OCI-LY7 (cell line): ENCODE data around the gene GPRIN2. TPM values are rescaled to one million over a fixed set of nuclear protein-coding genes. Genes with fewer than 3 reads are reported as not detected.

ENCODE experiments used
- BruUV-seq: library from RNA; stranded (reverse); fragments of 400-500 nt; replicated peaks from 2 replicates; lab custom pipeline; 2021; lab: Mats Ljungman, UMichigan
- CTCF ChIA-PET: fragments of 300-600 bp; sonication (Branson Sonifier 250); formaldehyde crosslinking; loops from one replicate; lab custom pipeline; 2022; ENCODE audit warnings: antibody characterized with exemption; ENCODE audit not compliant: unreplicated experiment; lab: Charles Lee
- POLR2A ChIA-PET: fragments of 300-600 bp; sonication (Branson Sonifier 250); formaldehyde crosslinking; loops from one replicate; lab custom pipeline; 2022; ENCODE audit warnings: antibody characterized with exemption; lab: Charles Lee
- DNase-seq: peaks from one replicate; pipeline ENCODE4 v3.0.0-alpha.2; 2015; ENCODE audit warnings: low spot score
- H2AFZ ChIP-seq: fragments of 200-600 bp; sonication (generic), shearing (Covaris generic); 2 replicates; pipeline ENCODE4 v1.6.1; 2014; ENCODE audit warnings: mild to moderate bottlenecking, antibody characterized with exemption, low read length, moderate library complexity
- H3K27ac ChIP-seq: fragments of 200-600 bp; sonication (generic); 2 replicates; pipeline ENCODE4 v1.5.1; 2014; ENCODE audit warnings: mixed run types, low read depth, mild to moderate bottlenecking, moderate library complexity, low read length, inconsistent platforms; ENCODE audit not compliant: poor library complexity, severe bottlenecking
- H3K36me3 ChIP-seq: fragments of 200-600 bp; sonication (generic); 2 replicates; pipeline ENCODE4 v1.6.1; 2014; ENCODE audit warnings: mild to moderate bottlenecking, antibody characterized with exemption, low read length, moderate library complexity, mixed read lengths; ENCODE audit not compliant: insufficient read depth
- H3K4me1 ChIP-seq: fragments of 200-600 bp; sonication (generic); 2 replicates; pipeline ENCODE4 v1.5.1; 2014; ENCODE audit warnings: mild to moderate bottlenecking, low read length; ENCODE audit not compliant: insufficient read depth, poor library complexity, severe bottlenecking
- H3K4me2 ChIP-seq: fragments of 200-600 bp; sonication (generic); 2 replicates; pipeline ENCODE4 v1.6.1; 2014; ENCODE audit warnings: mild to moderate bottlenecking, low read length
- H3K4me3 ChIP-seq: fragments of 200-600 bp; sonication (generic); 2 replicates; pipeline ENCODE4 v1.5.1; 2014; ENCODE audit warnings: mild to moderate bottlenecking, low read depth, low read length; ENCODE audit not compliant: poor library complexity, severe bottlenecking
- H3K79me2 ChIP-seq: fragments of 200-600 bp; sonication (generic); 2 replicates; pipeline ENCODE4 v1.6.1; 2016; ENCODE audit warnings: low read depth, mild to moderate bottlenecking, low read length, moderate library complexity, mixed read lengths; ENCODE audit not compliant: insufficient read depth
- H3K9me2 ChIP-seq: fragments of 200-600 bp; sonication (generic); 2 replicates; pipeline ENCODE4 v1.6.1; 2016; ENCODE audit warnings: mild to moderate bottlenecking, low read length, mixed read lengths; ENCODE audit not compliant: insufficient read depth
- H3K9me3 ChIP-seq: fragments of 200-600 bp; sonication (generic); 2 replicates; pipeline ENCODE4 v1.6.1; 2014; ENCODE audit warnings: mild to moderate bottlenecking, mixed run types, low read length, mixed read lengths
- H4K20me1 ChIP-seq: fragments of 200-600 bp; sonication (generic); 2 replicates; pipeline ENCODE4 v1.6.1; 2014; ENCODE audit warnings: mild to moderate bottlenecking, antibody characterized with exemption, low read length, moderate library complexity, mixed read lengths; ENCODE audit not compliant: insufficient read depth
- EZH2phosphoT487 ChIP-seq: fragments of 200-600 bp; sonication (generic); IDR thresholded peaks from 2 replicates; pipeline ENCODE4 v1.6.1; 2018; ENCODE audit warnings: low read depth, borderline replicate concordance, mild to moderate bottlenecking, mixed run types, antibody characterized with exemption, low read length, moderate library complexity, mixed read lengths
- intact Hi-C: fragments of 100-400 bp; cut with micrococcal nuclease; formaldehyde crosslinking; loops from one replicate; pipeline ENCODE4 v1.10.0; 2022; ENCODE audit not compliant: unreplicated experiment
- total RNA-seq, 2 experiments: library from RNA; depleted of rRNA in 1 of 2; stranded (reverse); fragments of >200 nt in 1 of 2; shearing (Covaris generic) in 1 of 2; gene quantifications; 2 replicates each; pipeline ENCODE4 v1.2.3, GENCODE V29; 2014 to 2022
- TF ChIP-seq, protein P1 (sequence below): fragments of 200-600 bp; sonication (generic); conservative IDR thresholded peaks from 2 replicates; pipeline ENCODE4 v1.5.1; 2014; ENCODE audit warnings: mild to moderate bottlenecking, antibody characterized with exemption, low read length, moderate library complexity, mixed read lengths

Gene GPRIN2
- total RNA-seq, 2 experiments from 2014 or later, result not detected

DNA sequence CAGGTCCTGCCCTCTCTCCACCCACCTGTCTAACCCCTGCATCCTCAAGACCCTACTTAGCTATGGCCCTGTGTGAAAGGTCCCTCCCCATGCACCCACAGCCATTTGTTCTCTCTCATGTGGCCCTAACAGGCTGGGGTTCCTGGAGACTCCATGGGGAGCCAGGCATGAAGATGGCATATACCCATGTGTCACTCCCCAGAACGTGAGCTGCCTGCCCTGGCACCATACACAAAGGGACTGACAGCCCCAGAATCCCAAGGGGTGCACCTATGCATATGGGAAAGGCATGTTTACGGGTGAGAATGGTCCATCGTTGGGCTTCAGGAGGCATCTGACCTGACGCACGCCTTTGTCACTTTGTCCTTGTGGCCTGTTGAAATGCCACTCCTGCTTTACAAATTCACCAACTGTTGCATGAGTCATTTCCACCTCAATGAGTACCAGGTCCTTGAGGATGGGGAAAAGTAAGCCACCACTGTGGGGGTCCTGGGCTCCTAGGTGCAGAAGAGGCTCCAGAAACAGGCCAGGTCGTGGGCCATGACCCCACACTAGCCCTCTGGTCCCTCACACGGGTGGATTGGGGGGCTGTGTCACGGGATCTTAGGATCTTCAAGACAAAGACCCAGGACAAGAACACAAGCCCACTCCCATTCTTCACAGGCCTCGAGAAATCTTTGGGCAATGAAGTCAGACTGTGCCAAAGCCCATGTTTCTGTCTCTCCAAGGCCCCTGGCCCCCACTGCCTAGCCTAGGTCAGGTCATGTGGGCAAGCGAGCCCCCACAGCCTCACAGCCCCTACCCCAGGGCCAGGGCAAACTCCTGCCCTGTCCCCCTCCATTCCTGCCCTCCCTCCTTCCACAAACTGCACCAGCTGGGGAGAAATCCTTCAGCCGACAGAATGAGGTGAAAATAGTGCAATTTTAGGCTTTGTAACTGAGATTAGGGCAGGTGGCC, 8.6 kb downstream of the GPRIN2 start:
- CTCF ChIA-PET, result no interaction called here
- DNase-seq, result no peak
- no peaks in the 10 kb centered on the region for H3K9me2 ChIP-seq
- no peaks in the 10 kb centered on the region for H3K36me3 ChIP-seq
- H3K27ac ChIP-seq, result no peak overlapping the region
- no peaks in the 10 kb centered on the region for H4K20me1 ChIP-seq
- H3K4me3 ChIP-seq, result no peak overlapping the region
- BruUV-seq, result no TSS peak
- no peak overlapping the region for H3K4me2 ChIP-seq
- POLR2A ChIA-PET, result no interaction called here
- TF ChIP-seq EZH2phosphoT487, result no peak
- TF ChIP-seq, protein P1, sequence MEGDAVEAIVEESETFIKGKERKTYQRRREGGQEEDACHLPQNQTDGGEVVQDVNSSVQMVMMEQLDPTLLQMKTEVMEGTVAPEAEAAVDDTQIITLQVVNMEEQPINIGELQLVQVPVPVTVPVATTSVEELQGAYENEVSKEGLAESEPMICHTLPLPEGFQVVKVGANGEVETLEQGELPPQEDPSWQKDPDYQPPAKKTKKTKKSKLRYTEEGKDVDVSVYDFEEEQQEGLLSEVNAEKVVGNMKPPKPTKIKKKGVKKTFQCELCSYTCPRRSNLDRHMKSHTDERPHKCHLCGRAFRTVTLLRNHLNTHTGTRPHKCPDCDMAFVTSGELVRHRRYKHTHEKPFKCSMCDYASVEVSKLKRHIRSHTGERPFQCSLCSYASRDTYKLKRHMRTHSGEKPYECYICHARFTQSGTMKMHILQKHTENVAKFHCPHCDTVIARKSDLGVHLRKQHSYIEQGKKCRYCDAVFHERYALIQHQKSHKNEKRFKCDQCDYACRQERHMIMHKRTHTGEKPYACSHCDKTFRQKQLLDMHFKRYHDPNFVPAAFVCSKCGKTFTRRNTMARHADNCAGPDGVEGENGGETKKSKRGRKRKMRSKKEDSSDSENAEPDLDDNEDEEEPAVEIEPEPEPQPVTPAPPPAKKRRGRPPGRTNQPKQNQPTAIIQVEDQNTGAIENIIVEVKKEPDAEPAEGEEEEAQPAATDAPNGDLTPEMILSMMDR, result no peak
- H2AFZ ChIP-seq, result no peak overlapping the region
- H3K4me1 ChIP-seq, result no peaks in the 10 kb centered on the region
- intact Hi-C loops, result no loop called here
- no peaks in the 10 kb centered on the region for H3K79me2 ChIP-seq
- H3K9me3 ChIP-seq, result no peaks in the 10 kb centered on the region

DNA sequence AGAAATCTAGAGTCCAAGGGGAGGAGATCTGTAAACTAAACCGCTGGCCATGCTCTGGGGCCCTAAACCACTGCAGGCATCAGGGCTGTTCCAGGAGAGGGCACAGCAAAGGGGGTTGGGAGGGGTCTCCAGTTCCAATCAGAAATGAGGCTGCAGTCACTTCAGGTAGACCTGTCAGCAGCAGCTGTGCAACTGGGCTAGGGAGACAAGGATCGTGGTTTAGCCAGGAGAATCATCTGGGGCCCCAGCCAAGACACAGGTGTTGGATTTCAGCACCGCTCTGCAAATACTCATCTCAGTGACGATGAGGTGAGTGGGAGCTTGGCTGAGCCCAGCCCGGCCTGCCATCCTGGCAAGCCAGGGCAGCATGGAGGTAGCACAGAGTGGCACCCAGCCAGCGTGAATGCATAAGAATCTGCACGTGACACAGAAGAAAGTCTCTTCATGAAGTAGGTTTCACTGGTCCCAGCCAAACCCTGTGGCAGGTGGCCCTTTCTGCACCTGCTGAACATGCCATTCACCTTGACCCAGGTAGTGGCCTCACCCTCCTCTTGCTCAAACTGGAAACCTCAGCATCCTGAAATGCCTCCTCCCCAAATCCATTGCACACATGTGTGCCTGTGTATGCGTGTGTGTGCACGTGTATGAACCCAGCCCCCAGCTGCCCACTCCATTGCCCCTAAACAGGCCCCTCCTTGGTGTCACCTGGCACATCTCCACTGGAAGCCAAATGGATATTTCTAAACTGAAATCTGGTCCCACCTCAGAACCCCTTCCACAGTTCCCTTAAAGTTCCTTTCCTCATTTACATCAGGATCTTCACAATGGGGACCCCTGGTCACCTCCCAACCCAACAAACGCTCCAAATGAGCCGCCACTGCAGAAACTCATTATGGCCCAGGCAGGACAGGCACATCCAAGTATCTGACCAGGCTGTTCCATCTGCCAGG, 9.6 kb downstream of the GPRIN2 start:
- BruUV-seq, result no TSS peak
- Histone ChIP-seq H3K4me3 (no peak overlapping the region), H3K9me2 (no peaks in the 10 kb centered on the region), H3K79me2 (no peaks in the 10 kb centered on the region), H3K4me1 (no peaks in the 10 kb centered on the region), H3K36me3 (no peaks in the 10 kb centered on the region), H3K27ac (no peak overlapping the region), H2AFZ (no peak overlapping the region), H3K9me3 (no peaks in the 10 kb centered on the region), H4K20me1 (no peaks in the 10 kb centered on the region), H3K4me2 (no peak overlapping the region)
- intact Hi-C loops, result no loop called here
- ChIA-PET POLR2A (interaction anchor here (0.6 kb wide), 1 partner anchor 1390 kb away, joined by 3 read pairs; no protein-coding TSS in a partner anchor), CTCF (interaction anchor here (0.6 kb wide), 1 partner anchor 724 kb away, joined by 3 read pairs; no protein-coding TSS in a partner anchor)
- DNase-seq, result no peak
- TF ChIP-seq, protein P1, result no peak
- no peak for TF ChIP-seq EZH2phosphoT487
